ENCODE data around the gene DZANK1.
A peak's percentile ranks its signal among the peaks of the same experiment; 100 is the strongest.
"Not testable (repeated sequence)": the region's sequence is repeated elsewhere in the genome, so short reads cannot be mapped to it uniquely, and the experiment has no call there.

DZANK1 gene

DNA sequence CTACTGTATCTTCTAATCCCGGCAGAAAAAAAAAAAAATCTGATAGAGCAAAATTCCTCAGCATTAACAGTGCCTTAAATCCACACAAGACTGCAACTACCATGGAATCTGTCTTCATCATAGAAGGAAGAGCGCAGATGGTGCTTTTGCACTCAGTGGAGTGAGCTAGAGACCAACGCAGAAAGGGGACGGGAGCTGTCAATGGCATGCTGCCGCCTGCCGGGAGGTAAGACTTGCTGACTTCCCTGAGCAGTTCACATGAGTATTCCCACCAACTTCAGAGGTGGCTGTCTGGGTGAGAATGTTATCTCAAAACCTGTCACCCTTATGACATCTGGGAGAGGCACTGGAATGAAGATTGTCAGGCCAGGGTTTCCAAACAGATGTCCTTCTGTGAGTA is 35.6 kb downstream of the DZANK1 start:
- DNase-seq, result peak; percentile 63

DNA sequence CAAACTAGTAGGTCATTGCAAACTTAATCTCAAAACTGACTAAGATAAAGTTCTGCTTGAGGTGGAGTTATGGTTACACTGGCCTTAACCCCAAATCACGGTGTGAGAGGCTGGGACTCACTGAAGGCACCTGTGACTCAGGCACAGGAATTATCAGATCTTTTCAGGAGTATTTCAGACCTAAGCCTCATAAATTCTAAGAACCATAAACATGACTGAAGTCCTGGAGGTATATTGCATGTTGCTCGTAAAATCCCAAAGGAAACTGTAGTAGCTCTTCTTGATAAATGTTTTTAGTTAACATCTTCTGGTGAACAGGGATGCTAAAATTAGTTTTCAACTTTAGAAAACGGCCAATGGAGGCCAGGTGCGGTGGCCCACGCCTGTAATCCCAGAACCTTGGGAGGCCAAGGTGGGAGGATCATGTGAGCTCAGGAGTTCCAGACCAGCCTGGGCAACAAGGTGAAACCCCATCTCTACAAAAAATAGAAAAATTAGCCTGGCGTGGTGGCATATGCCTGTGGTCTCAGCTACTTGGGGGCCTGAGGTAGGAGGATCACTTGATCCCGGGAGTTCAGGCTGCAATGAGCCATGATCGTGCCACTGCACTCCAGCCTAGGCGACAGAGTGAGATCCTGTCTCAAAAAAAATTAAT is 36.5 kb downstream of the DZANK1 start:
- DNase-seq, result no peak

DNA sequence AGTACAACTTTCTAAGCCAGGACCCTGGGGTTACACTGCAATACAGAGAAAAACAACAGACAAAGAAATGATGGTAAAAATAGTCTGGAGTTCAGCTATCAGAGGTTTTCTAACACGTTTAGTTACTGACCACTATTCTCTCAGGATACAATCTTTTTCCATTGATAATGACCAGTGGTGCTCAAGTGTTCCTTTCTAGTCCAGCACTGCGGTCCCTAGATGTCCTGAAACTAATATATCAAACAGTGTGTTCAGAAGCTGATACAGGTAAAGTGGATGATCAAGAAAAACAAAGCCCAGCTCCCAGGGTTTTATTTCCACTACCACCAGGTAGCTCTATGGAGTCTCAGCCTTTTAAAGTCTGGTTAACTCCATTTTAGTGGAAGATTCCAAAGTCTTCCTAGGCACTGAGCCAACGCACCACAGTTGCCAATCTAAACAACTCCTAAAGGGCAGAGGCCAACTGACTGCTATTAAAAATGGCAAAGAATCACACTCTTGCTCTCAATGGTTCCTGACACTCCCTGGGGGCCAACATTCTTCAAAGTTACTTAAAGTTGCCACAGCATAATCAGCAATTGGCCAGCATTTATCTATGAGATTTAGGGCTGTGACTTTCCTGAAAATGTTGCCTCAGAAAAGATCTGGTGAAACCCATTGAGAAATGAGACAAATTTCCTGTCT is 38.2 kb downstream of the DZANK1 start:
- DNase-seq, result no peak

DNA sequence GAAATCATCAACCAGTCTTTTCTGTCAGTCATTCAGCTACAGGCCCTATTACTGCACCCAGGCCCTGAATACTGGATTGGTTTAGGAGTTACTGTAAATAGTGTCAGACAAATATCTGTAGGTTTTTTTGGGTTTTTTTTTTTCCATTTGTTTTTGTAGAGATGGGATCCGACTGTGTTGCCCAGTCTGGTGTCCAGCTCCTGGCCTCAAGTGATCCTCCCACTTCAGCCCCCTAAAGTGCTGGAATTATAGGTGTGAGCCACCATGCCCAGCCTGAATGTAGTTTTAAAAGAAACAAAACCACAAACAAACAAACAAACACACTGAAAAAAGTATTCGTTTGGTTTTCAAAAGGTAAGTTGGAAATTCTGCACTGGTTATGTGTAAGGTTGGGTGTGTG is 39.6 kb downstream of the DZANK1 start:
- no peak for DNase-seq

DNA sequence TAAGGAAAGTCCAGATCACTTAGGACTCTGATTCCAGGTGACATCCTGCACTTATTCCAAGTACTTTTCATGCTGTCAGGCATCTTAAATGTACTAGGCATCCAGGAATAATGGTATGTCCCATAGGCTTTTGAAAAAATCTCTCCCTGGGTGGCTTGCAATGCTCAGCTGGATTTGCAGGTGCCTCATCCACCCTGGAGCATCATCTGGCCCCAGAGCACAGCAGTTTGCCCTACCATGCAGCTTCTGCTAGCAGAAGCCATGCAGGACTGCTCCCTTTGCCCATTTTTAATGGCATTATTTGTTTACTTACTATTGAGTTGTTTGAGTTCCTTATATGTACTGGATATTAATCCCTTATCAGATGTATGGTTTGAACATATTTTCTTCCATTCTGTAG is 45.2 kb downstream of the DZANK1 start:
- no peak for DNase-seq

DNA sequence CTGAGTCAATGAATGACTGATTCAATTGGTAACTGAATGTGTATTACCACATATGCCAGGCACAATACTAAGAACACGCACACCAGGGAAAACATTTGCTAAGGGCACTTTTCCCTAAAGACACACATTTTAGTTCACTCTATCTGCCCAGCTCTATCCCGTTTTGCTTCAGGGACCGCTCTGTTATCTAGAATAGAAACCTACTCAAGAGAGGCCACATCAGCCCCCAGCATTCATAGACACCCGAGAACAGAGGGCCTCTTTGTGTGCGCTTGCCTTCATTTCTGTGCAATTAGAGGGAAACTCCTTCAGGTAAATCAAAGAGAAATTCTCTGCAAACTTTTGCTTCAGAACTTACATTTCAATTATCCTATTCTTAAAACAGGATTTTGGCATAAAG is 50.3 kb downstream of the DZANK1 start:
- DNase-seq, result peak; percentile 67

DNA sequence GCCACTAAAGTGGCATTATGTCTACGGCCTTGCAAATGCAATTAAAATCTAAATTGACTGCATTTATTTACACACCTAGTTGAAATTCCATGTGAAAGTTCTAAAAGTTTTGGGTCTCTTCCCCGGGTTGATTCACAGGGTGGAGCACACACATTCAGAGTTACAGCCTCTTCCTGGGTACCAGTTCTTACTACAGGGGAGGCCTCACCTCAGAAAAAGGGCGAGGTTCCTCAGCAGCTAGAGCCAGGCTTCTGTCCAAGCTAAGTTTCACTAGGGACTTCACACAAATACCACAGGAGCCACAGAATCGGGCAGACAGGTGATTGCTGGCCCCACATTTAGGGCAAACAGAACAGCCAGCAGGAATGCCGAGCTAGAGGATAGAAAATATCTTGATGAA is 52.7 kb downstream of the DZANK1 start:
- no peak for DNase-seq

DNA sequence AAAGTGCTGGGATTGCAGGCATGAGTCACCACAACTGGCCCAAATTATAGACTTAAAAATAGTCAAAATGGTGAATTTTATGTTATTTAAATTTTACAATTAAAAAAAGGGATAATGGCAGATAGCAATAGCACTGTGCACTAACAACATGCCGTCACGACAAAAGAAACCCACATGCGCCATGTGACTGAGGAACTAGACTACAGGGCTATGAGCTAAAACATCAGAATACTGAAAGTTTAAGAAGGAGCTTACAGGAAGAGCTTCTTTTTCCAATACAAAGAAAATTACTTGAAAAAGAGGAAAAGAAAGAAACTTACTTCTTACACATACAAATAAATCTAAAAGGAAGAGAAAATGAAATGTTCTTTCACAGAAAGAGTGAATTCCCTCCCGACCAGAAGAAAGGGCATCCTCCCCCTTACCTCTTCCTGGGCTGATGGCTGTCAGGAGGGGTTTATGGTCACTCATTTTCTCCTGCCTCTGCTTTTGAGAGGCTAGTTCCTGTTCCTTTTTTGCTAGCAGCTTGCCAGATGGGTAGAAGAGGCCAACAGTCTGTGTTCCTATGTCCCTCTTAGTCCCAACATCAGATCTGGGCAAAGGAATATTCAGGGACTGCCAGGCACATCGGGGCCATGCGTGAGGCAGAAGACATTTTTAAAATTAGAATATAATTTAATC is 54.5 kb downstream of the DZANK1 start:
- DNase-seq, result no peak

DNA sequence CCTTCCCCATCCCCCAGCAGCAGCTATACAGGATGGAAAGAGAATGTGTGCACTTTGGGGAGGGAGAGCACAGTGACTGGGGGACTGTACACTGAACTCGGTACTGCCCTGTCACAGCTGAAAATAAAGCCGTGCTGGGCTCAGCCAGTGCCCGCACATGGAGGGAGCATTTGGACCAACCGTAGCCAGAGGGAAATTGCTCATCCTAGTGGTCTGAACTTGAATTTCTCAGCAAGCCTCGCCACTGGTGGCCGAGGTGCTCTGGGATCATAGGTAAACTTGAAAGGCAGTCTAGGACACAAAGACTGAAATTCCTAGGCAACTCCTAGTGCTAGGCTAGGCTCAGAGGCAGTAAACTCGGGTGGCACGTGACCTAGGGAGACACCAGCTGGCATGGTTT is 61.0 kb downstream of the DZANK1 start:
- DNase-seq, result no peak

DNA sequence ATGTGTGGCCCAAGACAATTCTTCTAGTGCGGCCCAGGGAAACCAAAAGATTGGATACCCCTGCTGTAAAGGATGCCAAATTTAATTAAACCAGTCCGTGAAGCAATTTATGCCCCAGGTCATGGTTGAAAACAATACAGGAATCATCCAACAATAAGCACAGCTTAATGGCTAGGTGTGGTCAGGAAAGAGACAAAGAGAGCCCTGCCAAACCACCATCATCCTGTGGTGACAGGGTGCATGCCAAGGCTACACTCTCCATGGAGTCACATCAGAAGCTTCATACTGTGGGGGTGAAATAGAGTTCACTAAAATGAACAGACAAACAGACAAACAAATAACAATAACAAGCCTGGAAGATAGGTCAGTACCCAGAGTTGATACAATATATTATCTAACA is 62.7 kb downstream of the DZANK1 start:
- DNase-seq, result no peak

DNA sequence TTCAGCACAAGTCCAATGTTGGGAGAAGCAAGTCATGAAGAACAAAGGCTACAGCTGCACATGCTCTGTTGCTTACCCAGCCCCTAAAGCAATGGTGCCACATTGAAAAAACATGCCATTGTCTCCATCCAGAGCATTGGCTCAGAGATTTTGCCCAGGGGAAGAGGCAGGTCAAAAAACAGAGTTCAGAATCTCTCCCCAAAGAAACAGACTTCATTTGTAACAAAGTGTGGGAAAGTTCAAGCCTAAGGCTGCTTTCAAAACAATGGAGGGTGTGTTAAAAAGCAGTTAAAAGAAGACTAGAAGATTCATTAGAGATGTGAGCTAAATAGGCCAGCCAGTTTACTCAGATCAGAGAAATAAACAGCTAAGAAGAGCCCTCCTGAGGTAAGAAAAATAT is 63.6 kb downstream of the DZANK1 start:
- no peak for DNase-seq

DNA sequence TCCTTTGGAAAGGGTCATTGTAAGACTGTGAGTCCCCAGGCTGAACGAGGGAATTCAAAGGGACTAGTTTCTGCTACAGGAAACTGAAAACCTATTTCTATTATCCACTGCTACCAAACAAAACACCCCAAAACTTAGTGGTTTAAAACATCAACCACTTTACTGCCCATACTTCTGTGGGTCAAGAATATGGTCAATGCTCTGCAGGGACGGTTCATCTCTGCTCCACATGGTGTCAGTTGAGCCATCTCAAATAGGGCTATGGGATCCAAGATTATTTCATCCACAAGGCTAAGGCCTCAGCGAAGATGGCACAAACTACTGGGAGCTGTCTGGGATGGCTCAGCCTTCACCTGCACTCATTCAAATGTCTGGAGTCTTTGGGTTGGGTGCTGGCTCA is 65.5 kb downstream of the DZANK1 start:
- no peak for DNase-seq

DNA sequence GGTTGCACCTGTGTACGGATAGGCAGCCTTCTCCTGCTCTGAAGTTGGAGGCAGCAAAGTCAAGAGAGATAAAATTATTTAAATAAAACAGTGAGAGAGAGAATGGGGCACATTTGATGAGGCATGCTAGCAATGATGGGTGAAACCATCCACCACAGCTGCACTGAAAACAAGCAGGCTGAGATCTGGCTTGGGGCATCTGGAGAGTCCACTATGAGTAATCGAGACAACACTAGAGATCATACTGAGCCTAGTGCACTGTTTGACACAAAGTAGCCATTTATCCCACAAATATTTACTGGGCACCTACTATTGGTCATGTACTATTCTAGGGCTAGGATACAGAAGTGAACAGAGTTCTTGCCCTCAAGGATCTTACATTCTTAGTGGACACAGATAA is 66.4 kb downstream of the DZANK1 start:
- no peak for DNase-seq

DNA sequence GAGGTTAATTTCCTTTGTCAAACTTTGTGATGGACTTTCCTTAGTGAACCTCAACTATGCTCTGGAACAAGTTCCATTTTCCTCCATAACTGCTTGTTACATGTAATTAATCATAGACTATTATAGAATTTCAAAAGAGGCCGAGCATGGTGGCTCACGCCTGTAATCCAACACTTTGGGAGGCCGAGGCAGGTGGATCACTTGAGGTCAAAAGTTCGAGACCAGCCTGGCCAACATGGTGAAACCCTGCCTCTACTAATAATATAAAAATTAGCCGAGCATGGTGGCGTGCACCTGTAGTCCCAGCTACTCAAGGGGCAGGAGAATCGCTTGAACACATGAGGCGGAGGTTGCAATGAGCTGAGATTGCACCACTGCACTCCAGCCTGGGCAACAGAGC is 68.1 kb downstream of the DZANK1 start:
- DNase-seq, result not testable (repeated sequence)

DNA sequence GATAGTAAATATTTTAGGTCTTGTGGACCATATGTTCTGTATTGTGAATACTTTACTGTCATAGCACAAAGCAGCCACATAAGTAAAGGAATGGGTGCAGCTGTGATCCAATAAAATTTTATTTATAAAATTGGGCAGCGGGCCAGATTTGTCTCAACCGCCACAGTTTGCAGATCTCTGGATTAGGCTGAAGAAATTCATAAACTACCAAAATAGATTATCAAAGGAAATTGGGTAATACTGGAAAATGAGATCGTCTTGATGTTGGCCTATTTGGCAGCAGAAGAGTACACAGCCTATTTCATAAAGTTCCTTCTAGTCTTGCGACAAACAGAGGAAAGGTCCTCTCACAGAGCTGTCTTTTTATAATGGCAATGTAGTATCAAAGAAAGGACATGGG is 69.8 kb downstream of the DZANK1 start:
- no peak for DNase-seq

DNA sequence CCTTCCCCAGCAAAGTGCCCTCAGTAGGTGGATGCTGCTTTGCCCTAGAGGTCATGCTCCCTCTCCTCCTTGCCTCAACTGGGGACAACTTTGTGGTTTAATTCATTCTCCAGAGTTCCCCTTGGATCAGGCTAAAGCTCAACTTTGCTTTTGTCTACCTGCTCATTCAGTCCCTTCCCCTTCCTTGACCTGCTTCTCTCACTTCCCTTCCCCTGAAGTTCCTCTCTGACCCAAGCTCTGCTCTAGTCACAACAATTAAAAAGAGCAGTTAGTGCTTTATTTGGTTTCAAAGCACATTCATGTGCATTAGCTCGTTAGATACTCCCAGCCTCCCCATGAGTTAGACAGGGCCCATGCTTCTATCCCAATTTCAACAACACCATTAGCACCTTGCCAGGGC is 71.3 kb downstream of the DZANK1 start:
- DNase-seq, result no peak

DNA sequence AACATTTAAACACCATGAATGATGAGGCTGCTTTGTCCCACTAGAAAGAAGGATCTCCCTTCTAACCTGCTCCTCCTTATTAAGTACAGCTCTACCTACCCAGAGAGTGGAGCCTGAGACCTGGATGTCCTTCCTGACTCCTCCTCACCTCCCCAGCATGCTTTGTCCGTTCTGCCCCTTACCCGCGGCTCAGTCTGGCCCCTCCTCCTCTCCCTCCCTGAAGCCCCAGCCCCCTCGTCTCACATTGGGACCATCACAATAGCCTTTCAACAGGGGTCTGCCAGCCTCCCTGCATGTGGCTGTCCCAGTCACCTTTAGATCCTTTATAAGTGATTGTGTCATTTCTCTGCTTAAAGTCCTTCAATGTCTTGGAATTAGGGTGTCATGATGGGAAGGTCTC is 72.5 kb downstream of the DZANK1 start:
- no peak for DNase-seq

DNA sequence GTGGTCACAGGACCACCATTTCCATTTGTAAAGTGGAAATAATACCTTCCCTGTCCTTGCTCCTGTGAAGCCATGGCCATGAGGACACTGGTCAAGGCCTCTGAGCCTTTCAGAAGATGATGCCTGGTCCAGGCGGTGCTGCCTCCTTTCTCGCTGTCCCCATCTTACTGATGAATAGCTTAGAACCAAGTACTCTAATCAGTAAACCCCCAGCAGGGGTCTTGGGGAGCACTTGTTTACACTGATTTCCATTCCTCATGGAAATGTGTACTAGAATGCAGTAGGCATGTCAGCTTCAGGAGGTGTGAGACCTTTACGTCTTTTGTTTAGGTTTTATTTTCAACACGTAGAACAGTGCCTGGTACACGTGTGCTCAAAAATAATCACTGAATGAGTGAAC is 75.1 kb downstream of the DZANK1 start:
- DNase-seq, result no peak

DNA sequence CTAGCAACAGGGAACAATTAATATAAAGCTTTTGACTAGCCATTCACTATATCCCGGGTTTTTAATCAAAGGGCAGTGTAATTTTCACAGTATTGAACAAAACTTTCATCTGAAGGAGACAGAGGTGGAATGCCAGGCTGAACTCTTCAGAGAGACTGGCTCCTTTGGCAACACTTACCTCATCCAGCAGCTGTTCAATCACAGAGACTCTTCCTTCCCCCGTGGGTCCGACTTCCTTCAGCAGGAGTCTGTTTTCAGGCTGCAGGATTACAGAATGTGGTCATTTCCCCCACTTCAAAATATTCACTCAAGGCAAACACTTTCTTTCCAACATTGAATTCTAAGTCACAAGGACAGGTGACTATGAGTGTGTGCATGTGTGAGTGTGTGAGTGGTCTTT is 76.6 kb downstream of the DZANK1 start:
- no peak for DNase-seq

DNA sequence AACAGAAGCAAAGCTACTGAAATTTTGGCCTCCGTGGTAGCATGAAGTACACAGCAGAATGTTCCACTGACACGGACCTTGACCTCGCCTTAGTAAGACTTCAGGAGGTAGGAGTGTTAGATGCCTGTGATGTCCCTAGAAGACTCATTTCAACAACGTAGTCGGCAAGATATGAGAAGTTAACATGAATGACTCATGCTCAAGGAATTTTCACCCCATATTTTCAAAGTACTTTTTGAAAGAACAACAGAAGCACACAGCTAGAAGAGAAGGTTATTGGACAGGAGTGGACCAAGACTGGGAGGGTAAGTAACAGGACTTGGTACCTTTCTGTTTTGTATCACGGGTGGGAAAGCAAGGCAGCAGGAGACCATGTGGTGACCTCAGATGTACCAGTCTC is 78.0 kb downstream of the DZANK1 start:
- no peak for DNase-seq

DNA sequence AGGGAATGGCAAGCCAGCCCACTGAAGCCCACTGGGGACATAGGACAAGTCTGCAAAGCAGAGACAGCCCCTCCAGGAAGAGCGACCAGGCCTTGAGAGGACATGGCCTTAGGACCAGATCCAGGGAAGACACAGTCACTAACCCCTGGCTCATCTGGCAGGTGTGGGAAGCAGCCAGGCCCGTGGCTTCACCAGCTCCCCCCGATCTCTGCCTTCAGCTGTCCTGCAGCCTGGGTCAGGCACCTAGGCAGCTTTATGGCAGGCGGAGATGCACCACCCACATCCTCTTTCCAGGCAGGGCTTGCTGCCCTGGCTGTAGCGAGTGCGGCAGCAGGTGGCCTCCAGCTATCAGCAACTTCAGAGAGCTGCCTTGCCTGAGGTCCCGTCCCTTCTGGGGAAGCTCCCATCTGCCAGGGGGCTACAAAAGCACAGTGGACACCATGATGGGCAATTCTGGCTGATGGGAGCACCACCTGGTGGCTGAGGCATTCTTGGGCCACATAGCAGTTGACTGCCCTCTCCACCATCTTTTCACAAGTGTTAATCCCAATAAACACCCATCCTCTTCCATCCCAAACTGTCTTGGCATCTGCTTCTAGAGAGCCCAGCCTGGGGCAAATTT is 85.8 kb downstream of the DZANK1 start:
- DNase-seq, result no peak

DNA sequence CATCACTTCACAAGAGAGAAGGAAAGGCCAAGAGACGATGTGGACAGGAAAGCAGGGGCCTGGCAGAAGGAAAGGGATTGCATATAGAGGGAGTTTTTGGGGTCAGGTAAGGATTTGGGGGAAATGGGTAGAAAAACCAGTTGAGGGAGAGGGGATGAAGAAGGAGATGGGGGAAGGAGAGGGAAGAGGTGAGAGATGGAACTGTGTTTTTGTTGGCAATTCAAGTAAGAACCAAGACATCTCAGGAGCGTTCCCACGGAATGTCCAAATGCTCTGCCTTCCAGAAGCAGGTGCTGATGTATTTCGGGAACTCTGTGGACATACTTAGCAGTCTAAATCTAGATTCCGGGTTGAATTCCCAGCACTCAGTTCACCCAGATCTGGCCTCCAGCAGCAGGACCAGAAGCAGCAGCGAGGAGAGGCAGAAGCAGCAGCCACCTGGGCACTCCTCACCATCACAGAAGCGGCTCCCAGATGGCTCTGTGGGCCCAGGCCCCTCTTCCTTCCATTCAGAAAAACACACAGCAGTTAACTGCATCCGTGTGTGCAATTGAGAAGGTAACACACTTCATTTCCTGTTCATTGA is 88.8 kb downstream of the DZANK1 start:
- DNase-seq, result no peak

DNA sequence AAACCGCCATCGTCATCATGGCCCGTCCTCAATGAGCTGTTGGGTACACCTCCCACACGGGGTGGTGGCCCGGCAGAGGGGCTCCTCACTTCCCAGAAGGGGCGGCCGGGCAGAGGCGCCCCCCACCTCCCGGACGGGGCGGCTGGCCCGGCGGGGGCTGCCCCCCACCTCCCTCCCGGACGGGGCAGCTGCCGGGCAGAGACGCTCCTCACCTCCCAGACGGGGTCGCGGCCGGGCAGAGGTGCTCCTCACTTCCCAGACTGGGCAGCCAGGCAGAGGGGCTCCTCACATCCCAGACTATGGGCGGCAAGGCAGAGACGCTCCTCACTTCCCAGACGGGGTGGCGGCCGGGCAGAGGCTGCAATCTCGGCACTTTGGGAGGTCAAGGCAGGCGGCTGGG is 91.3 kb downstream of the DZANK1 start:
- DNase-seq, result not testable (repeated sequence)

DNA sequence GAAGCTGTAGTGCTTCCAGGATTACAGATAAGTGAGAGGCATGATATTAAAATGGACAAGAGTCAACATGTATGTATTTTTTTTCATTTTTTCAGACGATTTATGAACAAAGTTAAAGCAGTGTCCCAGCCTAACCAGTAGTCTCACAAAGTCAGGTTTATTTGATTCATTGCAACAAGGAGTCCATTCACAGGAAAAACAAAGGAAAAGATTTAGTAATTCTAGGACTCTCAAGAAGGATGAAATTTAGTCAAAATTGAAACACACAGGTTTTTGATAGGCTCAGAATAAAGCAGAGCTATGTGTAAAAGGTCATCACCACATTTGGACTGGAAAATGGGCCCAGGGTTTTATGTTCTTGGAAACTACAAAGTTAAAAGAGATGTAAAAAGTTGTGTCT is 94.5 kb downstream of the DZANK1 start:
- no peak for DNase-seq
